Measurements from ENCODE around the gene TPSB2. TPM values are rescaled to one million over a fixed set of nuclear protein-coding genes. Genes with fewer than 3 reads are reported as not detected.

TPSB2 gene
- total and polyA plus RNA-seq, 9 of the 15 experiments (the other 6 are each of a cell fraction or from before 2014, with no cell fraction given): 0.18 TPM; not detected in 8

- TF ChIP-seq ZFPM2 (CRISPR knock-in tag; IDR thresholded peaks at IDR 0.05): no peak
- no peak for TF ChIP-seq IRF9 (tag; IDR thresholded peaks at IDR 0.05)
These were observed 46.0 kb upstream of the TPSB2 start (continued) for GRCh38 chr16:1275791-1276579.

GRCh38 chr16:1274767-1275166 lies 44.8 kb upstream of the TPSB2 start:
- ChIA-PET POLR2A (interaction anchor here (1.6 kb wide), 1 partner anchor 9 kb away, joined by 3 read pairs; no protein-coding TSS in a partner anchor), CTCF (ENCODE audit: low intra/inter-chr PET ratio) (no interaction called here)
- Histone ChIP-seq H3K9me1 (ENCODE audit: control insufficient read depth, insufficient read depth, low read length) (no peaks in the 10 kb centered on the region), H3K4me3 (no peak overlapping the region), H3K27me3 (ENCODE audit: control insufficient read depth in 2 of 2, insufficient read depth in 2 of 2, low read length in 2 of 2) (peaks cover 8 to 31% of the 10 kb centered on the region in 2 experiments; a peak in 3 of 5 replicates), H3K27ac (ENCODE audit: extremely low read depth, low read depth, low read length) (no peak overlapping the region), H3K9ac (ENCODE audit: insufficient read depth in 1 of 2, low read depth in 2 of 2, low read length in 2 of 2) (no peak overlapping the region), H2AFZ (ENCODE audit: low read depth, low read length) (no peak overlapping the region), H4K20me1 (replicated peaks; ENCODE audit: control insufficient read depth, insufficient read depth, low read length) (no peaks in the 10 kb centered on the region), H3K9me3 (replicated peaks; ENCODE audit: control insufficient read depth, insufficient read depth, low read depth, low read length) (no peaks in the 10 kb centered on the region), H3K36me3 (ENCODE audit: control insufficient read depth, insufficient read depth, low read length) (no peaks in the 10 kb centered on the region), H3K4me2 (ENCODE audit: insufficient read depth, low read length) (no peak overlapping the region), H3K4me1 (replicated peaks in 1 of 2; ENCODE audit: control insufficient read depth in 2 of 2, insufficient read depth in 2 of 2, low read length in 2 of 2) (peaks cover 0 to 51% of the 10 kb centered on the region in 2 experiments; a peak in 2 of 5 replicates), H3K79me2 (ENCODE audit: control insufficient read depth, insufficient read depth, low read length) (no peaks in the 10 kb centered on the region)
- 38% methylated on average over 3 of the region's 7 CpGs for WGBS (ENCODE audit: insufficient coverage, low coverage, missing lambda C conversion rate)
- in situ Hi-C loops (cut with MboI): no loop called here
- DNase-seq (ENCODE audit: extremely low read depth in 1 of 4, low spot score in 3 of 4) (no peak), FAIRE-seq (no peak), ATAC-seq (no peak)
- no TSS peak for BruUV-seq (replicated peaks)
- intact Hi-C loops (cut with micrococcal nuclease): no loop called here
- no peak for TF ChIP-seq ZBTB17 (CRISPR knock-in tag; IDR thresholded peaks at IDR 0.05)
- peak; percentile 37; the same call in 1 of the 2 replicates for TF ChIP-seq ZNF121 (CRISPR knock-in tag; conservative IDR thresholded peaks at IDR 0.05)
- TF ChIP-seq ARNT (IDR thresholded peaks at IDR 0.05): peak in 1 of 2 experiments; percentile 89; a peak in 1 of 4 replicates

Measured in K562 (cell line).